HG02840 (cell line): Measurements from ENCODE around the gene TDP2.
"Not testable (repeated sequence)": the region's sequence is repeated elsewhere in the genome, so short reads cannot be mapped to it uniquely, and the experiment has no call there.

Experiments used
- ATAC-seq: cut with Tn5 transposase; IDR thresholded peaks from one replicate; pipeline ENCODE4 v1.9.1; 2021; ENCODE audit warnings: mild to moderate bottlenecking, moderate library complexity, moderate number of reproducible peaks; ENCODE audit not compliant: unreplicated experiment, low FRiP score

TDP2 gene

GRCh38 chr6:24655215-24655614, 11.5 kb downstream of the TDP2 start:
- no peak for ATAC-seq

- no peak for ATAC-seq
These were observed 16.3 kb downstream of the TDP2 start for GRCh38 chr6:24650365-24650764.

GRCh38 chr6:24649691-24650090, 17.0 kb downstream of the TDP2 start:
- ATAC-seq, result no peak

GRCh38 chr6:24648276-24648675, 18.4 kb downstream of the TDP2 start:
- ATAC-seq, result no peak

- ATAC-seq, result no peak
These were observed 19.9 kb downstream of the TDP2 start for GRCh38 chr6:24646771-24647170.

GRCh38 chr6:24644377-24644776, 22.3 kb downstream of the TDP2 start:
- ATAC-seq, result no peak

- ATAC-seq, result no peak
These were observed 22.8 kb downstream of the TDP2 start for GRCh38 chr6:24643920-24644319.

- no peak for ATAC-seq
These were observed 24.6 kb downstream of the TDP2 start for GRCh38 chr6:24642061-24642460.

GRCh38 chr6:24640631-24641030, 26.1 kb downstream of the TDP2 start:
- not testable (repeated sequence) for ATAC-seq

GRCh38 chr6:24640166-24640565, 26.5 kb downstream of the TDP2 start:
- ATAC-seq, result no peak

GRCh38 chr6:24636681-24637080, 30.0 kb downstream of the TDP2 start:
- no peak for ATAC-seq

GRCh38 chr6:24632573-24632972, 34.1 kb downstream of the TDP2 start:
- no peak for ATAC-seq

- no peak for ATAC-seq
These were observed 35.0 kb downstream of the TDP2 start for GRCh38 chr6:24631671-24632070.

GRCh38 chr6:24630856-24631505, 35.7 kb downstream of the TDP2 start:
- ATAC-seq, result no peak

GRCh38 chr6:24621626-24622289, 44.9 kb downstream of the TDP2 start:
- no peak for ATAC-seq

- ATAC-seq, result no peak
These were observed 46.1 kb downstream of the TDP2 start for GRCh38 chr6:24620637-24621036.

GRCh38 chr6:24619661-24620060, 47.0 kb downstream of the TDP2 start:
- no peak for ATAC-seq

GRCh38 chr6:24614648-24615047, 52.1 kb downstream of the TDP2 start:
- no peak for ATAC-seq

- no peak for ATAC-seq
These were observed 52.7 kb downstream of the TDP2 start for GRCh38 chr6:24614043-24614420.

- no peak for ATAC-seq
These were observed 53.2 kb downstream of the TDP2 start for GRCh38 chr6:24613361-24614042.

GRCh38 chr6:24610672-24611071, 56.0 kb downstream of the TDP2 start:
- ATAC-seq, result no peak
